IPS-18c (cell line): ENCODE results near the gene PIEZO2.
"Not testable (repeated sequence)": the region's sequence is repeated elsewhere in the genome, so short reads cannot be mapped to it uniquely, and the experiment has no call there.

Experiments used
- H3K4me3 ChIP-seq: 2 replicates; pipeline ENCODE4 v1.7.0; 2013; ENCODE audit warnings: low read depth, mild to moderate bottlenecking, low read length, moderate library complexity; ENCODE audit not compliant: insufficient read depth
- H3K9me3 ChIP-seq: one replicate; pipeline ENCODE4 v1.6.1; 2013; ENCODE audit warnings: mild to moderate bottlenecking, low read length, moderate library complexity; ENCODE audit not compliant: control insufficient read depth, insufficient read depth

Gene PIEZO2

GRCh38 chr18:10663750-10664149 is 485.6 kb downstream of the PIEZO2 start:
- H3K4me3 ChIP-seq, result no peak overlapping the region
- peaks cover 3% of the 10 kb centered on the region for H3K9me3 ChIP-seq

GRCh38 chr18:10661317-10661716 is 488.1 kb downstream of the PIEZO2 start:
- Histone ChIP-seq H3K9me3 (peaks cover 3% of the 10 kb centered on the region), H3K4me3 (no peak overlapping the region)

DNA sequence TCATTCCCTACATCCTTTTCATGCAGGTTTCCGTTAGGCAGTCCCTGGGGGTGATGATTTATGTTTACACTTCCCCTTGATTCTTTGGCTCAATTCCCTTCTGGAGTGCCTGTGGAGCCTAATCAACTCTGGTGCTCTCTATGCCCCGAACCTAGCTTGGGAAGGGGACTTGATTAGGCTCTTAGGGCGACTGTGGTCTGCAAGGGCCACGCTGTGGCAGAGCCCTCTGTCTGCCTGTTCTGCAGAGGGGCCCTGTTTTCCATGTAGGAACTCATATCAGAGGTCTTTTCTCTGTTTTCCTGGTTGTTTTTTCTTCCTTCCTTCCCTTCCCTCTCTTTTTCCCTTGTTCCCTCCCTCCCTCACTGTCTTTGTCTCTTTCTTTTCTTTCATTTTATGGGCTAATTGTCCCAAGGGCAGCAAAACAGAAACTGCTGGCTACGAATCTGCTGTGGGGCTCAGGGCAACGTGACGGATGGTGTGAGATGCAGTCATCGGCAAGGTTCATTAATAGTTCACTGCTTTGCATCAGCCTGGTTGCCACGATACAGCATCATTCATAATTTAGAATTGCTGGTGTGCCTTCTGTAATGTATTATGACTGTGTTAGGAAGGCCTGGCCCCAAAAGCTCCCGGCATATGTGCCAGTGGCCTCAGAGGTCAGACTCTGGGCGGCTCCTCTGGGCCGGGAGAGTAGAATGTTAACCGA is 489.0 kb downstream of the PIEZO2 start:
- peaks cover 3% of the 10 kb centered on the region for H3K9me3 ChIP-seq
- no peak overlapping the region for H3K4me3 ChIP-seq

DNA sequence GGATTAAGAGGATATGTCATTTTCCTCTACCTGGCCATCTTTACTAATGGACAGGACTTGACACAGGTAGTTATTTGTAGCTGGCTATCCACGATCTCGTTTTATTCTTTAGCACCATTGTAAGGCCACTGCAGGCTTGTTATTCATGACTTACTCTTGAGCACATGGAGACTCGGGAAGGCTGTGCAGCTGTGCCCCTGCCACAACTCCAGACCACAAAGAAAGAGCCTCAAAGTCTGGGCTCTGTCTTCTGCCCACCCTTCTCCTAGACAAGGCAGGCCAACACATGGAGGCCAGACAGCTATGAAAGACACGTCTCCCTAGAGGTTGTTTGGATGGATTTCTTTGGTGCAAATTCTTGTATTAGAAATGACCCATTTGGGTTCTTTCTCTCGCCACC is 489.8 kb downstream of the PIEZO2 start:
- H3K4me3 ChIP-seq, result no peak overlapping the region
- H3K9me3 ChIP-seq, result peaks cover 3% of the 10 kb centered on the region

DNA sequence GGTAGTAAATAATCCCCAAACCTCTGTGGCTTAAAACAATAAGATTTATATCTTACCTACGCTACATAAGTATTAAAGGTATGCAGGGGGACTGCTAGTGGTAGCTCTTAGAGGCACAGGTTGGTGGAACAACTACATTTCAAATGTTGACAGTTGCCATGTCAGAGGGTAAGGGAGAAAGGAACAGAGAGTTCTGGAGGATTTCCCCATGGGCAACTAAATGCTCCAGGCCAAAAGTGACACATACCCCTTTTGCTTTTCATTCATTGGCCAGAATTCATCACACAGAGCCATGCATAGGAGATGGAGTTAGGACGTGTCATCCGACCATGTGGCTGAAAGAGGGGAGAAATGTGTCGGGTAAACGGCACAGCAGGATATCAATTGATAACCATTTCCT is 490.4 kb downstream of the PIEZO2 start:
- H3K4me3 ChIP-seq, result no peak overlapping the region

GRCh38 chr18:10644003-10644402 is 505.4 kb downstream of the PIEZO2 start:
- H3K4me3 ChIP-seq, H3K9me3 ChIP-seq: not testable (repeated sequence)

More for the DNA sequence above, 490.4 kb downstream of the PIEZO2 start:
- H3K9me3 ChIP-seq, result peaks cover 3% of the 10 kb centered on the region

GRCh38 chr18:10642915-10643524 is 506.3 kb downstream of the PIEZO2 start:
- H3K9me3 ChIP-seq, H3K4me3 ChIP-seq: not testable (repeated sequence)

GRCh38 chr18:10638539-10638885 is 510.9 kb downstream of the PIEZO2 start:
- H3K9me3 ChIP-seq, H3K4me3 ChIP-seq: not testable (repeated sequence)

DNA sequence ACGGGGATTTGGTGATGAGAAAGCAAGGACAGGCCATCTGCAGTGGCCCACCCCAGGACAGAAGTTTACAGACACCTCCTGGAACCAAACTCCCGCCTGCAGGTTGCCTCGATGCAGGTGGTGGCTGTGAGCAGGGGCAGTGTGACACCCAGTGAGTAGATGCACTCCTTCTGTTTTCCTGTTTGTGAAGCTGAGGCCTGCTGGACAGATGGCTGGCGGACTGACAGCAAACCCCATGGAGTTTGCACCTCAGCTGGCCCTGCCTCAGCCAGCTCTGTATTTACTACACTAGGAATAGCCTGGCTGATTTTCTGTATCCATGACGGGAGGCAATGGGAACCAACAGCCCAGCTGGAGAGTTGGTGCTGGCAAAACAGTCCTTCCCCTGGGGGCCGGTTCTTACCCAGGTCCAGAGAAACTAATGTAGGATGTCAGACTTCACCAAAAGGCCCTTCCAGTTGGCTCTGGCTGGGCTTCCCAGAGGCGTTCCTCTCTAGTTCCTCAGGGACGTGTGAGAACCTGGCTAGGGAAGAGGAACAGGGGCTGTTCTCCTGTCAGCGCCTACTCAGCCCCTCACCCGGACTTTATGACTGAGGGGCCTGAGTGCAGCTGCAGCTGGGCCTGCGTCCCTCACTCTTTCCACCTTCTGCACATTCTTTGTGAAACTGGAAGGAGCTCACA is 511.4 kb downstream of the PIEZO2 start:
- not testable (repeated sequence) for H3K4me3 ChIP-seq

DNA sequence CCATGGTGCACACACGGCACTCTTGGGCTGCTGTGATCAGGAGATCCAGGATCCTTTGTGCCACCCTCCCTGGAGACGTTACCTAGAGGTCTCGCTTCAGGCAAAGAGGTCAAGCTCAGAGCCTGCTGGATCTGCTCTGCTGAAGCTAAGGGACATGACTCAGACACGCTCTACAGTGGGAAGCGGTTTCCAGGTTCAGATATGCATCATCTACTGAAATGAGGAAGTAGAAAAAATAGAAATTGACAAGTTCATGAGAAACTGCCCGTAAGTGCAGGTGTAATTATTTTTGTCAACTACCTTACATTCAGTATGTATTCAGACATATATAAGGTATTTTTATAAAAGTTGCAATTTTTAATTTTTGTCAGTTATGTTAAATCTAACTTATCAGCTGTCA is 520.3 kb downstream of the PIEZO2 start:
- not testable (repeated sequence) for H3K9me3 ChIP-seq

More for the DNA sequence above, 511.4 kb downstream of the PIEZO2 start:
- not testable (repeated sequence) for H3K9me3 ChIP-seq

DNA sequence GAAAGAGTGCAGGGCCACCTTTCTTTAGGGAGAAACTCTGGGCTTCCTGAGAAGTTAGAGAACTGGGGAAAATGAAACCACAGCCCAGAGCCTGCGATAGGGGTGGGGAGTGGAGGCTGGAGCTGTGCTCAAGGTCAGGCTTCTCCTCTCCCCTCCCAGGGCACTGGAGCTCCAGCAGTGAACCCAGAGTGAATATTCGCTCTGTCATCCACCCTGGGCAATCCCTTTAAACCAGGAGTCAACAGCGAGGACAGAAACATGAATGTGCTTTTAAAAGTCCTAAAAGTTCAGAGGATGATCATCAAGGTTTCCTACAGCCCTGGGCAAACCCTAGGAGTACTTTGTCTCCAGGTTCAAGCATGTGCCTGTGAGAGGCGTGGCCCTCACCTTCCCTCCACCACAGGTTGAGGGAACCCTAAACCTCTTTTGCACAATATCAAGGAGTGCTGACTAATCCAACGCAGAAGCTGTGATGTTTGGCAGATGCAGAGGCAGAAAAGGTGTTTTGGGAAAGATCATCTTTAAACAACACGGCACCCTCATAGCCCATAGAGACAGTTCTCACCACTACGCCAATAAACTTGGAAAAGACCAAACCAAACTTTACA is 522.7 kb downstream of the PIEZO2 start:
- not testable (repeated sequence) for H3K9me3 ChIP-seq, H3K4me3 ChIP-seq

More for the DNA sequence above, 520.3 kb downstream of the PIEZO2 start:
- not testable (repeated sequence) for H3K4me3 ChIP-seq

- H3K9me3 ChIP-seq, H3K4me3 ChIP-seq: not testable (repeated sequence)
Measured at GRCh38 chr18:10623606-10624005, 525.8 kb downstream of the PIEZO2 start.

GRCh38 chr18:10622982-10623381 is 526.4 kb downstream of the PIEZO2 start:
- not testable (repeated sequence) for H3K9me3 ChIP-seq, H3K4me3 ChIP-seq

- H3K4me3 ChIP-seq, H3K9me3 ChIP-seq: not testable (repeated sequence)
Measured at GRCh38 chr18:10620670-10621329, 528.6 kb downstream of the PIEZO2 start.
